HG02938 (cell line): Measurements from ENCODE around the gene PDGFC.

ENCODE experiments used
- ATAC-seq: cut with Tn5 transposase; IDR thresholded peaks from one replicate; pipeline ENCODE4 v1.9.1; 2021; ENCODE audit warnings: mild to moderate bottlenecking, moderate library complexity; ENCODE audit not compliant: unreplicated experiment

PDGFC gene, protein sequence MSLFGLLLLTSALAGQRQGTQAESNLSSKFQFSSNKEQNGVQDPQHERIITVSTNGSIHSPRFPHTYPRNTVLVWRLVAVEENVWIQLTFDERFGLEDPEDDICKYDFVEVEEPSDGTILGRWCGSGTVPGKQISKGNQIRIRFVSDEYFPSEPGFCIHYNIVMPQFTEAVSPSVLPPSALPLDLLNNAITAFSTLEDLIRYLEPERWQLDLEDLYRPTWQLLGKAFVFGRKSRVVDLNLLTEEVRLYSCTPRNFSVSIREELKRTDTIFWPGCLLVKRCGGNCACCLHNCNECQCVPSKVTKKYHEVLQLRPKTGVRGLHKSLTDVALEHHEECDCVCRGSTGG

DNA sequence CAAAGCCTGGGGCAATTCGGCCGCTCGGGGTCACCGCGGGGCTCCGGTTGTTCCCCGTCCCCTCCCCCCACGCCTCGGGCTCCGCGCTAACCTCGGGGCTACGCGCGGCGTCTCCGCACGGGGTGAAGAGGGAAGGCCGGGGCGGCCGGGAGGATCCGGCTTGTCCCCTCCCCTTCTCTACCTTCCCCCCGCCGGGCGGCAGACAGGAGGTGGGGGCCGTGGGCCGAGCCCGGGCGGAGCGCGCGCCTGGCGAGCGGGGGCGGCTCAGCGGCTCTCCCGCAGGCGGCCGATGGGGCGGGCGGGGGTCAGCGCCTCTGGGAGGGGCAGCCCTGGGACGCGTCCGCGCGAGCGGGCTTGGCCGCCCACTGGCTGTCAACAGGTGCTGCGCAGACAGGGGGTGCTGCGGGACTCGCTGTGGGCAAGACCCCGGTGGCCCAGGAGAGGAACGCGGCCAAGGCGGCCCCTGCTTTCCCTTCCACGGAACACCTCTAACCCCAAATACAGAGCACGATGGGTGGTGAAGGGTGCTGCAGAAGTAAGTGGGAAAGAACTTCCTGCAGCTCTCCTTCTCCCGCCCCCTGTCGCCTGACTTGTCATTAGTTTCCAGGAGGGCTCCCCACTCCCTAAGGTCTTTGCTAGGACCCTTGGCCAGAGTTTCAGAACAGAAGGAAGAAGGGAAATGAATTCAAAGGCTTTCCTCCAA, at the start of gene PDGFC:
TSS of gene PDGFC (minus strand) at position 124 of the 703 bp plus-strand sequence. CDS start 896 bp downstream, outside the sequence.
- peak; percentile 33 for ATAC-seq

DNA sequence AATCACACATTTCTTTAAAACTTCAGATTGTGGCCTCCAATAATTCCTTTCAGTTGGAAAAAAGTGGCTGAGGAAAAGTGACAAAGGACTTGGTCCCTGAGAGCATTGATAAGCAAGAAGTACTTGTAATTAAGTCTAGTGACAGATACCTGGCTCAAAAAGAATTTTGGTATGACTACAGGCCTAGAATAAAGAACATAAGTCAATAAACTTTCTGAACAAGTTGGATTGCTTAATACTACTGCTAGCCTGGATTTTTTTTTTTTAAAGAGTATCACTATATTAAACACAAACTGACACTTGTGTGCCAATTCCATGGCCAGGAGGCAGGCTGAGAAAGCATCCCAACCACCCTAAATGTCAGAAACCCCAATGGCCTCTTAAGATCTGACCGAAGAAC, 49.3 kb upstream of the PDGFC start:
- ATAC-seq, result no peak

DNA sequence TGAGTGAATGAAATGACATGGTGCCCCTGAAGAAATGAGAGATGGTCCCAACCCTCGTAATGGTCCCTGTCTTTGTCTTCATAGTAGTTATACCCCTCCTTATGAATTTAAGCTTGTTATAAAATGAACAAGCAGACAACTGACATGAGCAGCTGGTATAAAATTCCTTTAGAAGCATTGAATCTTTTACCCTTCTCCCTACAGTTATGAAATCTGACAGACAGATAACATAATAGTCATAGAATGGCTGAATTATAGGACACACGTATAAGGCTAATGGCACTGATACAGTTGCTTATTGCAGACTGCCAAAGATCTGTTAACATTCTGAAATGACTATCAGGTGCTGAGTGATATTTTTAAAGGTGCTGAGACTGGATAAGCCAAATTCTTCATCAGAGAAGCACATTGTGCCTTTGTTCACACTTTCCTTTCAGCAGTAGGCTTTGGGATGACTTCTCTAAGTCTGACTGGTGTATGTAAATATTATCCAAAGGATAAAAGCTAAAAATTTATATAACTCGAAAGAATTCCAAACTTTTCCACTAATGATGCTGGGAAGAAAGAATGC, 47.4 kb upstream of the PDGFC start:
- ATAC-seq, result no peak

DNA sequence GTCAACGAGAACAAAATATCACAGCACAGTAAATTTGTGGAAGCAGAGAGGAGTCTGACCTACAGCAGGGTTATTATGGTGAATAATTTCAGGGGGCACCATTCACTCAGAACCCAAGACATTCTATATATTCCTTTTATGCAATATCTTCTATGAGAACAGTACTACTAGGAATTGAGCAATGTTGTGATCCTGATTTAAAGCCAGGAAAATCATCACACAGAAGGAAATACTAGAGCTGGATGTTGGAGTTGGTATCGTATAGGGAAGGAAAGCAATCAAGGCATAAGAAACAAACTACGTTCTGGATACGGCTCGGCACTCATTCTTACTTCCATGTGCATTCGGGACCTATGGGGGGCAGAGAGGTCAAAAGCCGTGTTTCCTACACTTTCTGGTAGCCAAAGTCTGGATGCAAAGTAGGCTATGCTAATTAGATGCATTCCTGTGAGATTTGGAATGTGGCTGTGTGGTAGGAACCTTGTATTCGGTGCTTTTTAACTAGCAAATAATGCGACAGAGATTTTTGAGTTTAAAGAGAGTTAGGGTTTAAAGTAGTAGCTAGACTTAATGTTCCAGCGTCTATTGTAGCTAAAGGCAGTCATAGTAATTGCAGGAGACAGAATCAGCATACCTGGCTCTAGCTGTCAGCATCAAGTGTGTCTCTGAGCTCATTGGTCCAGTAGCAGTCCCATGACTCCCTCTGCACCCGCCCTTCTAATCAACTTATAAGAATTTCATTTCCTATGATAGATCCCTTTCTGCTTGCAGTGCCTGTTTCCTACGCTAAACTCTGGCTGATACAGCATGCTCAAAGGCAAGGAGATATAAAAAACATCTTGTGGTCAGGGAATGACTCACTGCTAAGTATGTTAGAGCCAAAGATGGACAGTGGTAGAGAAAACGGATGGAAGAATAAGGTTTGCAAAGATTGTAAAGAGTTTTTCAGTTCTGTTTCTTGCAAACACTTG, 43.3 kb upstream of the PDGFC start:
- no peak for ATAC-seq

DNA sequence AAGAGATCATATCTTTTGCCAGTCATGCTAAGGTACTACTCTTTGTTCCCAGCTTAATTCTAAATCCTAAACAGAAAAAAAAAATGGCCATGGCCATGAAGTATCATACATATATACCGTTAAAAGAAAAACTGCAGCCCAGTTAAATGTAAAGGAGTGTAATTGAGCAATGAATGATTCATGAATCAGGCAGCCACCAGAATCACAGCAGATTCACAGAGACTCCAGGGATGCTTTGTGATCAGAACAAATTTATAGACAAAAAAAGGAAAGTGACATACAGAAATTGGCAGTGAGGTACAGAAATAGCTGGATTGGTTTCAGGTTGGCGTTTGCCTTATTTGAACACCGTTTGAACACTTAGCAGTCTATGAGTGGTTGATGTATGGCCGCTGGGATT, 42.1 kb upstream of the PDGFC start:
- no peak for ATAC-seq

DNA sequence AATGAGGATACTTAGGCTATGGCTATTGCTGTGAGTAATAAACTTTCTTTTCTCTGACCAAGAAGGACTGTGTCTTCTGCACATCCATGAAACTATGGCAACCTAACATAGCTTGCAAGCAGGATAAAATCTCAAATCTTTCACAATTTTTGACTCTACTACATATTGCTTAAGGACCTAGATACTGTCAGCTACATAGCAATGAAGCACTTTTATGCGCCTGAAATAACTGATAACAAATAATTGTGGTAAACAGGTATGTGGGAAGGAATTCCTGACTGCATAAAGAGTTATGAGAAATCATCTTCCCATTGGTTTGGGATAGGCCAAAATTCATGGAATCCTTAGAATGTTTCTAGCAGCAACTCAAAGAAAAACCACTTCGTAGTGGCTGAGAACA, 41.2 kb upstream of the PDGFC start:
- ATAC-seq, result no peak

DNA sequence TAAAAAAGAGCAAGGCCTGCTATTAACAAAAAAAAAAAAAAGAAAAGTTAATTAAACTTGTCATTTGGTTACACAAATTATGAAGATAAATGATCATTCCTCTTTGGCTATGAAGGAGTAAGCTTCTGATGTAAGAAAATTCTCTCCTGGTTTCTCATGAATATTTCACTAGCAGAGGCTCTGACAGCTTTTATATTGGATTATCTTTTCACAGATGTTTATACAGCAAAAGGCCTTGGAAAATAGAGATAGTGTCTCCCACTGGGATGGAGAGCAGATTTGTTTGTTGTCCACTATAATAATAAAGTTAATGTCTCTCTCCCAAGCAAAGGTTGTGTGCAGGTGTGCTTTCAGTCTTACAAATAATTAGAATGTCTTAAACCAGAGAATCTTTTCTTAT, 40.7 kb upstream of the PDGFC start:
- ATAC-seq, result no peak

DNA sequence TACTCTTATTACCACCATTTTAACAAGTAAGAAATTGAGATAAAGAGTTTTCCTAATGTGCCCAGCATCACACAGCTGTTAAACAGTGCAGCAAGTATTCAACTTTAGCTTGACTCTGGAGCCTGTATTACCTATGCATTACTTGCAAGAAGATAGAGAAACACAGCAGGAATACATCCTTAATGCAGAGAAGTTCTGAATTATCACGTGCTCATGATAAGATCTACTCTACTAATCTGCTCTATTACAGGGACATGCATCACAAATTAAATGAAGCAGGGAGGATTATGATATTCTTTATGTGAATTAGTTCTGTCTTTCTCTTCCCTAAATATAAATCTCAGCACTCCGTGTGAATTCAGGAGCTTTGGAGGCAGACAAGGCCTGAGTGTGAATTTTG, 39.0 kb upstream of the PDGFC start:
- no peak for ATAC-seq

DNA sequence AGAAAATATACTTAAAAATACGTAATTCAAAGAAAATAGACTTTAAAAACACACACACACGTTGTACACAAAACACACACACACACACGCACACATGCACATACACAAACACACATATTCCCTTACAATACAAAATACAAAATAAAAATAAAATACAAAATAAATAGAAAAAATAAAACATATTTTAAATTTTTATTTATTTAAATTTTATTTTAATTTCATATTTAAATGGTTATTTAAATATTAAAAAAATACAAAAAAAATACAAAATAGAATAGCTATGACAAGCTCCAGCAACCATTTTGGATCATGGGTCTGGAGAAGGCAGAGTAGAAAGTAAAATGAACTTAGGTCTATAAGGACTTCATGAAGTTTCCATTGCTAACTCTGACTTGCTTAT, 34.2 kb upstream of the PDGFC start:
- ATAC-seq, result no peak

DNA sequence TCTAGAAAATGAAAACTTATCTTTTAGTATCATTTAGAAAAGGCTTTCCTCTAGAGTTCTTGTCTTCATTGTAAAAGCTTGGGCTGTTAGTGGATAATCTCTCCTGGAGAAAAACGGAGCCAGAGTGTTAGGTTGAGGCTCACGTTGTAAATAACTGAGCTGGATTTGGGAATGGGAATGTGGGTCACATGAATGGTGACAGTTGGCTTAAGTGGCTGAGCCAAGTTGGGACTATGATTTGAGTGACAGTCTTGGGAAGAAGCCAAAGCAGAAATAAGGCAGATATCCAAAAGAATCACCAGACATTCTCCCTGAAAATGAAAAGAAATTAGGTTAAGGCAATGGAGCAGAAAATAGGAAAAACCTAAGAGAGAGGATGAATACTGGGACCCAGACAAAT, 33.6 kb upstream of the PDGFC start:
- ATAC-seq, result no peak

DNA sequence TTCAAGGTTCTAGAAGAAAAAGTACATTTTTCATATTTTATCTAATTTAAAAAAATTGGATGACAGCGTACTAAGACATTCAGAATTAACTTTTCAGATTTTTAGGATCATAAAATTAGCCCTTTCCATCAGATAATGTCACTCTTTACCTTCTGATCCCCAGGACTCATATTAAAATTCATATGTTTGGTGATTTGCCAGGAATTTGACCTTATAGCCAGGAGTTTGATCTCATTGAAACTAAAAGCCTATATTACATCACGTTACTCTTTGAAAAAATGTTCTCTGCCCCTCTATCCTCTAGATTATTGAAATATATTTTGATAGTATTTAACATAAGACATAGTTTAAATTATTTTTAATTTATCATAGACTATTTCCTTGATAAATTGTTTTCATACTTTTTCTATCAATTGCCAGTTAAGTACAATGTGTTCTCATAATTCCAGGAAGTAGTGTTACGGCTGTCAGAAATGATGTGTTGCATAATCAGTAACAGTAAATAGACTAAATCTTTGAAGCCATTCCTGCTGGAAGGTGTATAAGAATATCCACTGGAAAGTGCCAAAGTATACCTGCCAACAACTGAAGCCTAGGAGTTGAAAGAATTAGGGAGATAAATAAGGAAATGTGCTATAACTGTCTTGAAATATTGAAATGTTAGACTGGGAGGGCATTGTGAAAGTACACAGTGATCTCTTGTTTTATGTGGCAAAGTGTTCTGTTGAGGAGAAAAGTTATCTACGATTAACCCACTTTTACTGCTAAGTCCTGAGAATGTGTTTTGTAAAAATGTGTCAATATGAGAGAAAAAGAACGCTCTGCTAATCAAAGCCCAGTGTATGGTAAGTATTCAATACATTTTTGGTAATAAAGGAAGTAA, 32.9 kb upstream of the PDGFC start:
- ATAC-seq, result no peak

DNA sequence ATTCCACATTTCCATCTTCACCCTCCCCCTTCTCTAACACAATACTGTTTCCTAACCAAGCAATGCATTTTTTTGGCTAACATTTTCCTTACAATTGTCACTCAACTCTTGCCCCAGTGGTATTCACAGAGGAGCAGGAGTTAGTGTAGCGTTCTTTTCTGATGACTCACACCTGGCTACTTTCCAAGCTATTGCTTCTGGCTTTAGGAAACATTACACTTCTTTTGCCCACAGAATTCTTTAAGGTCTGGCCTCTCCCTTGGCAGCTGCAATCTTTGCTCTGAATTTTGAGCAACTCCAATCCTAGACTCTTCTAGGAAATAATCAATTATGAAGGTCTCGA, 27.5 kb upstream of the PDGFC start:
- no peak for ATAC-seq

DNA sequence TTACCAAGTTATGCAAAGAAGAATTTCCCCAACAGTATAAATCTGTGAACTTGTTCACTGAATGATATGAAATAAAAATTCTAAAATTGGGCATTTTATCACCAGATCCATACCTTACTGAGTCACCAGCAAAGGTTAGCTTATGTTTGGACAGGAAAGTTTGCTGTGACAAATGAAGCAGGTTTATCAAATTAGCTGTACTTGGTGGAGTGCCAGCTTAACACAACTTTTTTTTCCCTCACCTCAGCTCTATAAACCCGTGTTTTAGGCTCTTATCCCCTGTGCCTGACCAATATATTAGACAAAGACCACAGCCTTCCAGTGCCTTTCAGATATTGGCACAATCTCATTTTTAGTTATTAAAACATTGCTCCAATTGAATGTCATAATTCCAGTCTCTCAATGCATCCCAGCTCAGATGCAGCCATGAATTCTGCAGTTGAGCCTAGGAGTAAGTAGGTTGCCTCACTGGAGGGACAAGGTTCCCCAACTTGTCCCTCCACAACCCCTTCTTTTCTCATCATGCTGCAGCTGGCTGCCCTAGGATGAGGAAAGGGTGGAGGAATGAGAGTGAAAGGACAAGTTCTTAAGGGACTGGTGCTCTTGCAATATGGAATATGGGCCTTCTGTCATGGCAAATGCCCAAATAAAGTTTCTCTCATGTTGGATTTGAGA, 27.0 kb upstream of the PDGFC start:
- ATAC-seq, result no peak

DNA sequence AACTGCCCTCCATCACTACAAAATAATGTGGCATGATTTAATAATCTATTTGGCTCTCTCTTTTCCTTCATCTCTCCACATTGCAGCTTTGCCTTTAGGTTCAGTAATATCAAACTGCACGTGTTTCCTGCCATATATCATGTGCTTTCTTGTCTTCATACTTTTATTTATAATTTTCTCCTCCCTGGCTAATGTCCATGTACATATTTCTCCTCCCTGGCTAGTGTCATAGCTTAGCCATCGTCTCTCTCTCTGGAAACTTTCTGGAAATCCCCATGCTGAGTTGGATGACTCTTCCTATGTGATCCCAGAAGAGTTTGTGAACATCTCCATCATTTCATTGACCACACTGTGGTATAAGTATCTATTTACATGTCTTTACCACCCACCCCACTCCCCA, 21.3 kb upstream of the PDGFC start:
- no peak for ATAC-seq

DNA sequence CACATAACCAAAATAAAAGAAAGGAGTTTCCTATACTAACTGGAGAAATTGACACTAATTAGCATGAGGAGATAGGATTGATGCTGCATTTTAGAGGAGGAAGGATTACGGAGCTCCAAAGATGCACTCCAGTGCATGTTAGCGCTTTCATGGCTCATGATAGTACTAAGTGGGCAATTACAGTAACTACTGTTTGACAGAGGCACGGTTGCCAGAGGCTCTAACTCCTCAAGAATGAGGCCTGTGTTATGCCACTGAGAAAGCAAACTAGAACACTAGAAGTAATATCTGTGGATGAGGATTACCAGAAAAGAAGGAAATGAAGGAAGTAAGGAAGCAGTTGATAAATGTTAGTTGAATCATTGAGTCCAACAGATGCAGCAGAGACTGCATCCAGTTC, 19.6 kb upstream of the PDGFC start:
- ATAC-seq, result no peak

DNA sequence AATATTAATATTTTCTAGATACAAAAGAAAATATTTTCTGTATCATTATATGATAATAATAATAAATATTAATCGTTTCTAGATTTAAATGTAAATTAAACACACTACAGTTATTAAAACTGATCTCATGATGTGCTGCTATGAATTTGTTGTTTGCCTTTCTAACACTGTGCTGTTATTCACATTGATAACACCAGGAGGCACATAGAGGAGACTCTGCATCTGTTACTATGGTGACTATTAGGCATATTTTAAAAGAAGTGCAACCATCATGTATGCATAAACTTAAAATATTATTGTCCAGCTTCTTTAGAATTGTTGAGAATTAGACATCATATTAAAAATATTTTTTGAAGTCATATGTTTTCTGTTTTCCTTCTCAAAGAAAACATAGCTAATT, 11.8 kb upstream of the PDGFC start:
- ATAC-seq, result no peak

DNA sequence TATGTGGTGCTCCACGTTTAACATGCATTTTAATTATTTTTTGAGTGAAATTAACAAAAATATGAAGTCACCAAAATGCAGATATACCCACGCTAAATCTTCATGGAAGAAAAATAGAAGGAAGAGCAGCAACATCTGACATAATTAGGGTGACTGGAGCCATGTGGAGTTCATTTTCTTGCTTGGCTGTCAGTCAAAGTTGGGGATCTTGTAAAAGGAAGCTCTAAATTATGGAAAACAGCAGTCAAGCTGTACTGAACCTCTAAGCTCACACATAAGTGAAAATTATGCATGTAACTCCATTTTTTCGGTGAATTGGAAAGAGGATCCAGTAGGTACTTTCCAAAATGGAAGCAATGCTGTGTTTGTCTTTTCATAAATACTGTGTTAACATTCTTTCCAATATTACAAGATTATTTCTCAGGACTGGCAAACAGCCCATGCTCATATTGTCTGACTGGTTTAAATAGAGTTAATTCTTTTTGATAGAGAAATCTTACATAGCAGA, 9.7 kb upstream of the PDGFC start:
- ATAC-seq, result no peak

DNA sequence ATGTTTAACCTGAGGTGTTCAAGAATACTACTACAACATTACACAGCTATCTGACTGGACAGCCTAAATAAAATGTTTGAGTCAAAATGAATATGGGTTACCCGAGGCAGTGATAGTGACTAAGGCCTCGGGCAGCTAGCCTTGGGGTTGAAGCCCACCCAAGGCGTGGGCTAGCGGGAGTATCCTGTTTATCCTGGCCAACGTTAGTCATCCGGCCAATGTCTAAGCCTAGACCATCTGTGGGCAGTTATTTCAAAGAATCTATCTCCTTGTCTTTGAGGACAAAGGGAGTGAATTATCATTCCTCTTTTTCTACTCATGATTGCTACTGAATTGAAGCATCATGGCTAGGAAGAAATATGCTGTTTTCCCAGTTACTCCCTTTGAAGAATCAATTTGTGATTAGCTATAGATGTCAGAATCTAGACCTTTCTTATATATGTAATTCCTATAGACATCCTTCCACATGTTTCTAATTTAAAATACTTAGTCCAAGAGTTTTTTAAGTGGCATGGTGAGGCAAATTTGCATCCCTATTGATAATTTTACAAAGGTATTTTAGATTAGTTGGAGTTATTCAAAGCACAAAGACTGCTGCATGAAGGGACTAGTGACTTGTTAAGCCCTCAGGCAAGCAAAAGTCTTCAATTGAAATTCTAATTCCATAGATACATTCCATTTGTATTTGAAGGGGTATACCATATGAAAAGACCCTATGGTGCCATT, 6.0 kb upstream of the PDGFC start:
- no peak for ATAC-seq

DNA sequence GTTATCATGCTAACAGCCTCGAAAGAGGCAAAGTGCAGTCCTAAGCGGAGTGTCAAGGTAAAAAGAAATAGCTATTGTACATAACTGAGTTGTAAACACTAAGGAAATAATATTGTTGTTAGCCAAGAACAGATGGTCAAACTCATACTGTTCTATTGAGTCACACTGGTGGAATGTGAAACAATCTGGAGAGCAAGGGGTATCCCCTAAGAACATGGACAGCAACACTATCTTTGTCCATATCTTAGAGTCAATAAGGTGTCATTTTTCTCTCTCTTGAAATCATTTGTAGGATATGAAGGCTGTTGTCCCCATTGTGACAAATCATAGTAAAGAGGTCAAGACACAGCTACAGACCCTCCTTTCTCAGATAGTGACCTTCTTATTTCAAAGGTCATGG, 4.5 kb upstream of the PDGFC start:
- ATAC-seq, result no peak
